HG03521 (cell line): ENCODE data around the gene TMX1.

ENCODE experiments used
- ATAC-seq: cut with Tn5 transposase; IDR thresholded peaks from one replicate; pipeline ENCODE4 v1.9.1; 2021; ENCODE audit warnings: mild to moderate bottlenecking, moderate library complexity; ENCODE audit not compliant: unreplicated experiment

Gene TMX1

DNA sequence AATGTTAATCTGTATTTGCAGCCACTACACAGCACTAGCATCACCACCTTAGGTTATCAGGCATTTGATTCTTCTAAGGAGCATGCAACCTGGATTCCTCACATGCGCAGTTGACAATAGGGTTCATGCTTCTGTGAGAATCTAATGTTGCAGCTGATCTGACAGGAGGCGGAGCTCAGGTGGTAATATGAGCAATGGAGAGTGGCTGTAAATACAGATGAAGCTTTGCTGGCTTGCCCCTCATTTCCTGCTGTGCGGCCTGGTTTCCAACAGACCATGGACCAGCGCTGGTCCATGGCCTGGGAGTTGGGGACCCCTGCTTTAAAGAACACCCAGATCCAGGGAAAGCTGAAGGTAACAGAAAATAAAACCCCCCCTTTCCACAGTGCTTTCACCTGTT is 51.0 kb downstream of the TMX1 start:
- no peak for ATAC-seq

DNA sequence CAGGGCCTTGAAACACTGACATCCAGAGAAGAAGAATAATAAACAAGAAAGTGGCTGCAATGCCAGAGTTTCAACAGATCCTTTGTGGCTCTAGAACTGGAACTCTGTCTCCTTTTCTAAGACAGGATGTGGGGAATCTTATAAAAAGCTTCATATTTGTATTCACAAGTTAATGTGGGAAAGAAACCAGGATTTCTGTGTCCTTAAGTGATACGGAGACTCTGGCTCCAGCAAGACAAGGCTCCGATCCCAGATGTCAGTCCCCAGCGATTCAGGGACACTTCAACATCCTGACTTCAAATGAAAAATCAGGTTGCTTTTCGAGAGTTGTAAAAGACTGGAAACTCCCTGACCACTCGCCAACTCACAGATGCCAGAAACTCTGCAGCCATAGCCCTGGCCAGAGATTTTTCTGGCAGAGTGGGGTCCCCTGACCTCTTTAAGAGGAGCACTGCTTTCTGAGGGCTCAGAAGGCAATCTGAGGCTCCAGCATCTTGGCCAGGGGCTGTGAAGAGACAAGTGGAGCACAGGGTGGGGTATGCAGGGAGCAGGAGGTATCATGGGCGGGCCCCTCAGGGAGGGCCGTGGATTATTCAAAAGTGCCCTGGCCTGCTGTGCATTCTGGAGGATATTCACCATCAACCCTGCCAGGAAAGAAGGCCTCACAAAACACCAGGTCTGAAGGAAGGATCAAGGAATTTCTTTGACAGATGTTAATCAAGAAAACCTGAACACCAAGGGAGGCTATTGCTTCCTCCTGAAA is 53.3 kb downstream of the TMX1 start:
- ATAC-seq: no peak

DNA sequence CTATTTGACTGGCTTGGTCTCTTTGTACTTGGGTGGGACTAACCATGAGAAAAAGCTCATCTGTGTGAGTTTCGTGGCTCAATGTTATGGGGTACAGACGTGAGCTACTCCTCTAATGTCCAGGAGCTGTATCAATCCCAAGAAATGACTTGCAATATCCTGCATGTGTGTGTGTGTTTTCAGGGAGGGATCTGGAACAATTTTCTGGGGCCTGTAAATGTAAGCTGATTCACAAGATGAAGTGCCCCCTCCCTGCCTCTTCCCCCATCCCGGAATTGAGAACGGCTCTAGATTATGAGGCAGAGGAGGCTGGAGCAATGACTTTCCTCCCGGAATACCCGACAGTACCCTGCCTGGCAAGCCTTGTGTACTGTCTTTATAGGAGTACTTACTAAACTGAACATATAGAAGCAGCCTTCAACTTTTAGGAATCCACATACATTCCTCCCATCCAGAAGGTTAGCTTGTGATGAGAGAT is 53.9 kb downstream of the TMX1 start:
- ATAC-seq: no peak

DNA sequence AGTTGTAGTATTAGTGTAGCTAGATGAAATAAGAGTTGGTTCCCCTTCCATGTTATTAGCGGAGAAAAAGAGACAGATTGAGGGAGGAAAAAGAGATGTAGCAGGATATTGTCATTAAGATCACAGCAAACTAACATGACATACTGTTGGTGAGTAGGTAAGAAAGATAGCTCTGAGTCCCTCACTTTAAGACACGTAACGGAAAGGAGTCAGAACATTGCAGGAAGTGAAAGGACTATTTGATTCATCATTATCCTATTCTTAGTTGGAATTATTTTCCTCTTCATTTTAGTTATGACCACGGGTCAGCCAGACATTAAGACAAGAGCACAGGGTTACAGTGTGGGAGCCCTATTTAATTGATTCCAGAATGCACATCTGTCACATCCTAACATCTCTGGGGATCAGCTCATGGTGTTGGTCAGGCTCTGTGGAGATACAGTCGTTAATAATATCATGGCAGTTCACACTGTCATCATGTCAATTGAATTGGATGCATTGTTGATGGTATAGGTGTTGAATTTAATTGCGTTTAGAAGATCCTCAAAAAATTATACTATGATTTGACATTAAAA is 55.0 kb downstream of the TMX1 start:
- no peak for ATAC-seq

DNA sequence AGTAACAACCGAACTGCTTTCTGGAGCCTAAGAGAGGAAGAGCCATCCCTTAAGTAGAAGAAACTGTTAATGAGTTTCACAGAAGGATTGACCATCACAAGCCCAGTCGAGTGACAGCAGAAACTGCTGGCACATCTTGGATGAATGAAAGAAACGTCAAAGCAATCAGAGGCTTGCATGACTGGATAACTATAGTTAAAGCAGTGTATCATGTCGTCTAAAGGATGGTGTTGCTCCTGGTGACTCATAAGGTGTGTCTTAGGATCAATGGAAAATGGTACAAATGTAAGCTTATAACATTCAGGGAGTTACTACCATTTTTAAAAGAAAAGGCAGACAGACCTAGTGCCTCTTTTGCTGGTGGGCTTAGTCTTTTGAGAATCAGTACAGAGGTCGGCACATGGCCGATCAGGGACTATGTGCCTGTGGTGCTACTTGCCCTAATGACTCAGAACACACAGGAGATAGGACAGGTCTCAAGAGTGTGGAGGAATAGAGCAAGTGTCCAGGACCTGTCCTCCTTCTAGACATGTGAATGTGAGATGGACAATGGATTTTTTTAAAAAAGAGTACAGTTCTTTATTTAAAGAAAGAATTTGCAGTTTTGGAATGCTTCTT is 55.7 kb downstream of the TMX1 start:
- no peak for ATAC-seq

DNA sequence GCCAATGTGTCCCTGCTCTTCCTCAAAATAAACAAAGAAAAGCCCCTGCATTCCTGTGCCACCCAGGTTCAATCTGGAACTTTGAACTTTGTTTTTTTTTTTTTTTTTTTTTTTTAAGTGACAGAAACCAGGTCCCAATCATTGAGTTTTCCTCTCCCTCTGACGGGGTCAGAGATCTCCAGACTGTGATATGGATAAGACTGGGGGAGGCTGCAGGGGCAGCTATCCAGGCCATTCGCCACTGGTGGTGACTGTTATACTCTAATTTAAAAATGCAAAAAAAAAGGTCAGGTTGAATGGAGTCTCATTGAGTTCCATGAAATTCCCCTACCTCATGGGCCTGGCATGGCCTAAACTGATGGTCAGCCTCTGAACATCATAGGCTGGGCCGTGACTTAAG is 57.0 kb downstream of the TMX1 start:
- no peak for ATAC-seq

DNA sequence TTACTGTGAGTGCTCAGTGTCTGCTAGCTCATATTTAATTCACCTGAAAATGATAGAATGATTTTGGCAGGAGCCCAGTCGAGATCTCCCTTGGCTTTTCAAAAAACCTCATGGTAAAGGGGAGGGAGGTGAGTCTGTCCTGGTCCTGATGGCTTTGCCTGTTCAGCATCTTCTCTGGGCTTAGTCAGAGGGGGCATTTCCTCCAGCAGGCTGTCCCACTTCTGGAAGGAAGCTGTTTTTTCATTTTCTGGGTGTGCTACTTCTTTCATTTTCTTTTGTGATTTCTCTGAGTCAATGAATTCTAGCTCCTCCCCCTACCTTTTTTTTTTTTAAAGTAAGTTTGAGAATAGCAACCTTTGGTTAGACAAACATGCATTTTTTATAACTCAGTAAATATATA is 58.8 kb downstream of the TMX1 start:
- no peak for ATAC-seq

DNA sequence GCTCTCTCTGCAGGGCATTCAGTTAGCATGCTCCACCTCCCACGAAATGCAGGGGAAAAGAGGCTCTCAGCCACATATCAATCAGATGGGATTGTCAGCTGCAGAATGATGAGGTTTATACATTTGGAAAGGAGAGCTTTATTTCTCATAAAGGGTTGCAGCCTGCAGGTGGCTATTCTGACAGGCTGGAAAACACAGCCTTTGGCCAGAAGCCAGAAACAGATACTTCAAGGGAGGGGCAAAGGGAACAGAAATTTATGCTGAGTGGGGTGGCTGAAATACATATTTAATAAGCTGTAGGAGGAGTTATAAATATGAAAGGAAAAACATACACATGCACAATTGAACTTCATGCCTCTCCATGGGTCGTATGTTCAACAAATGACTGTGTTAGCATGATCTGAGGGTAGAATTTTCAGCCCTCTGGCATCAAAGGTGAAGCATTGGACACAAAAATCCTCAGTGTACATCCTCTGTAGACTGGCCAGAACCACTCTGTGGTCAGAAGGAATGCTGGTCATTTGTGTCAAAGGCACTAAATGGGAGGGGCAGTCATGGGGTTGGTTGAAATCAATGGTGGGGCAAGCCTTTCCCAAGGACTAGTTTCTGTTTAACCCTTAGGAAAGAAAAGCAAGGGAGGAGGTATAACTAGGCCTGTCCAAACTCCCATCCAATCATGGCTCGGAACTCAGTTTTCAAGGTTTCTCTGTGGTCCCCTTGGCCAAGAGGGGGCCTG is 62.4 kb downstream of the TMX1 start:
- ATAC-seq: no peak

DNA sequence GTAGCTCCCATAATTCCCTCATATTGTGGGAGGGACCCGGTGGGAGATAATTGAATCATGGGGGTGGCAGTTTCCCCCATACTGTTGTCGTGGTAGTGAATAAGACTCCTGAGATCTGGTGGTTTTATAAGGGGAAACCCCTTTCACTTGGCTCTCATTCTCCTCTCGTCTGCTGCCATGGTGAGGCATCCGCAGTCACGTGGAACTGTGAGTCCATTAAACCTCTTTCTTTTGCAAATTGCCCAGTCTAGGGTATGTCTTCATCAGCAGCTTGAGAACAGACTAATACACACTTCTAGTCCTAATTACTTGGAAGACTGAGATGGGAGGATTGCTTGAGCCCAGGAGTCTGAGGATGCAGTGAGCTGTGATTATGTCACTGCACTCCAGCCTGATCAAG is 64.4 kb downstream of the TMX1 start:
- ATAC-seq: no peak

DNA sequence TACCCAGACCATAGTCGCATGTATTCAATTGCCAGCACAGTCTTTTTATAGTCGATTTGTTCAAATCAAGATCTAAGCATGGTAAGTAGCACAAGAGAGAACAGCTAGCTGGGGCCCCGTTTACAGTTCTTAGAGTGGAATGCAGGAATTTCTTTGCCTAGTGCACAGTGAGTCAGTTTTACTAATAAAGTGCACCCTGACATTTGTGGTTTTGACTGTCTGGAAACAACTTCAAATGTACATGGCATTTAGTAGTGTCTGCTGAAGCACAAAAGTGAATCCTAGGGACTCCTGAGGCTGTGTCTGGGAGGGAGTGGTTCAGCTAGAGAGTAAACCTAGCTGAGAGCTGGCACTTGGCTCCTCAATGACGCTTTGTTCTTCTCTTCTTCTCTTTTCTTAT is 64.9 kb downstream of the TMX1 start:
- ATAC-seq: no peak

DNA sequence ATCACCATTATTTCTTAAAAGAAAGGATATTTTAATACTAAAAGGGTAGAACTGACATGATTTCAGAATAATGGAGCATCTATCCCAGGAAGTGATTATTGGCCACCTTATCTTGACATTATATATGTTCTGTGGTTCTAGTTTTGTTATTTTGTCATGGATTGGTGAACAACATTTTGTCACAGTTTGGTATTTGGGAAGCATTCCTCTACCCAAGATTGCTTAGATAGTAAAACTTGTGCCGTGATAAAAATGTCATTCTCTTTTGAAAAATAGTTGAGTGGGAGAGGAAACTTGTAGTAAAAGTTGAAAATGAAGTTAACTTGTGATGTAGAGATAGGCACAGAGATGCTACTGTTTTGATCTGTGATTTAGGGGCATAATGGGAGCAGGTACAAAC is 65.7 kb downstream of the TMX1 start:
- no peak for ATAC-seq
